ENCODE measurements around the gene MDM1.

MDM1 gene

DNA sequence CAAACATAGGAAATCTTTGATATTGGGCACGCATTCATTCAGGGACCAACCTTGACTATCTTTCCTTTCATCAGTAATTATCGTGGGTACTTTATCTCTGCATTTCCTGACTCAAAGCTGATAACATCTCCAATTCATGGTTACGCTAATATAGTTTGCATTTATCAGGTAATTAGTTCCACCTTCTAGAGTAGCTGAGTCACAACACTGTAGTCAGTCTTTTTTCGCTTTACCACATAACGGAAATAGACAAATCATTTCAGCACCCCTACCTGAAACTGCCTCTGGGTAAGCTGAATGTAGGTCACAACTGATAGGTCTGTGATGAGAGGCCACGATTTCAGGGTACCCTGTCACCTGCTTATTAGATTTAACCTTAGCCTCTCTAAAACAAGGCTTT, 42.0 kb downstream of the MDM1 start (continued):
- TF ChIP-seq, protein P1, sequence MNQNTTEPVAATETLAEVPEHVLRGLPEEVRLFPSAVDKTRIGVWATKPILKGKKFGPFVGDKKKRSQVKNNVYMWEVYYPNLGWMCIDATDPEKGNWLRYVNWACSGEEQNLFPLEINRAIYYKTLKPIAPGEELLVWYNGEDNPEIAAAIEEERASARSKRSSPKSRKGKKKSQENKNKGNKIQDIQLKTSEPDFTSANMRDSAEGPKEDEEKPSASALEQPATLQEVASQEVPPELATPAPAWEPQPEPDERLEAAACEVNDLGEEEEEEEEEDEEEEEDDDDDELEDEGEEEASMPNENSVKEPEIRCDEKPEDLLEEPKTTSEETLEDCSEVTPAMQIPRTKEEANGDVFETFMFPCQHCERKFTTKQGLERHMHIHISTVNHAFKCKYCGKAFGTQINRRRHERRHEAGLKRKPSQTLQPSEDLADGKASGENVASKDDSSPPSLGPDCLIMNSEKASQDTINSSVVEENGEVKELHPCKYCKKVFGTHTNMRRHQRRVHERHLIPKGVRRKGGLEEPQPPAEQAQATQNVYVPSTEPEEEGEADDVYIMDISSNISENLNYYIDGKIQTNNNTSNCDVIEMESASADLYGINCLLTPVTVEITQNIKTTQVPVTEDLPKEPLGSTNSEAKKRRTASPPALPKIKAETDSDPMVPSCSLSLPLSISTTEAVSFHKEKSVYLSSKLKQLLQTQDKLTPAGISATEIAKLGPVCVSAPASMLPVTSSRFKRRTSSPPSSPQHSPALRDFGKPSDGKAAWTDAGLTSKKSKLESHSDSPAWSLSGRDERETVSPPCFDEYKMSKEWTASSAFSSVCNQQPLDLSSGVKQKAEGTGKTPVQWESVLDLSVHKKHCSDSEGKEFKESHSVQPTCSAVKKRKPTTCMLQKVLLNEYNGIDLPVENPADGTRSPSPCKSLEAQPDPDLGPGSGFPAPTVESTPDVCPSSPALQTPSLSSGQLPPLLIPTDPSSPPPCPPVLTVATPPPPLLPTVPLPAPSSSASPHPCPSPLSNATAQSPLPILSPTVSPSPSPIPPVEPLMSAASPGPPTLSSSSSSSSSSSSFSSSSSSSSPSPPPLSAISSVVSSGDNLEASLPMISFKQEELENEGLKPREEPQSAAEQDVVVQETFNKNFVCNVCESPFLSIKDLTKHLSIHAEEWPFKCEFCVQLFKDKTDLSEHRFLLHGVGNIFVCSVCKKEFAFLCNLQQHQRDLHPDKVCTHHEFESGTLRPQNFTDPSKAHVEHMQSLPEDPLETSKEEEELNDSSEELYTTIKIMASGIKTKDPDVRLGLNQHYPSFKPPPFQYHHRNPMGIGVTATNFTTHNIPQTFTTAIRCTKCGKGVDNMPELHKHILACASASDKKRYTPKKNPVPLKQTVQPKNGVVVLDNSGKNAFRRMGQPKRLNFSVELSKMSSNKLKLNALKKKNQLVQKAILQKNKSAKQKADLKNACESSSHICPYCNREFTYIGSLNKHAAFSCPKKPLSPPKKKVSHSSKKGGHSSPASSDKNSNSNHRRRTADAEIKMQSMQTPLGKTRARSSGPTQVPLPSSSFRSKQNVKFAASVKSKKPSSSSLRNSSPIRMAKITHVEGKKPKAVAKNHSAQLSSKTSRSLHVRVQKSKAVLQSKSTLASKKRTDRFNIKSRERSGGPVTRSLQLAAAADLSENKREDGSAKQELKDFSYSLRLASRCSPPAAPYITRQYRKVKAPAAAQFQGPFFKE (tag by site-specific recombination; IDR thresholded peaks at IDR 0.05; ENCODE audit: borderline replicate concordance) = no peak
- TF ChIP-seq KLF16 (tag by site-specific recombination; IDR thresholded peaks at IDR 0.05) = no peak
- TF ChIP-seq ZSCAN23 (tag by site-specific recombination; IDR thresholded peaks at IDR 0.05) = 0 out of 2 replicates have a peak, but pooled peaks have one; percentile 27
- TF ChIP-seq, protein P2, sequence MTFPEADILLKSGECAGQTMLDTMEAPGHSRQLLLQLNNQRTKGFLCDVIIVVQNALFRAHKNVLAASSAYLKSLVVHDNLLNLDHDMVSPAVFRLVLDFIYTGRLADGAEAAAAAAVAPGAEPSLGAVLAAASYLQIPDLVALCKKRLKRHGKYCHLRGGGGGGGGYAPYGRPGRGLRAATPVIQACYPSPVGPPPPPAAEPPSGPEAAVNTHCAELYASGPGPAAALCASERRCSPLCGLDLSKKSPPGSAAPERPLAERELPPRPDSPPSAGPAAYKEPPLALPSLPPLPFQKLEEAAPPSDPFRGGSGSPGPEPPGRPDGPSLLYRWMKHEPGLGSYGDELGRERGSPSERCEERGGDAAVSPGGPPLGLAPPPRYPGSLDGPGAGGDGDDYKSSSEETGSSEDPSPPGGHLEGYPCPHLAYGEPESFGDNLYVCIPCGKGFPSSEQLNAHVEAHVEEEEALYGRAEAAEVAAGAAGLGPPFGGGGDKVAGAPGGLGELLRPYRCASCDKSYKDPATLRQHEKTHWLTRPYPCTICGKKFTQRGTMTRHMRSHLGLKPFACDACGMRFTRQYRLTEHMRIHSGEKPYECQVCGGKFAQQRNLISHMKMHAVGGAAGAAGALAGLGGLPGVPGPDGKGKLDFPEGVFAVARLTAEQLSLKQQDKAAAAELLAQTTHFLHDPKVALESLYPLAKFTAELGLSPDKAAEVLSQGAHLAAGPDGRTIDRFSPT (tag by site-specific recombination; IDR thresholded peaks at IDR 0.05) = peak; percentile 42; the same call in 1 of the 2 replicates
- TF ChIP-seq ZNF341 (tag by site-specific recombination; IDR thresholded peaks at IDR 0.05; ENCODE audit: low read depth) = no peak
- no peak for TF ChIP-seq ZNF514 (tag by site-specific recombination; IDR thresholded peaks at IDR 0.05)
- peak; percentile 79 for TF ChIP-seq ZNF394 (tag by site-specific recombination; IDR thresholded peaks at IDR 0.05; ENCODE audit: borderline replicate concordance)
- TF ChIP-seq GLIS2 (tag by site-specific recombination; IDR thresholded peaks at IDR 0.05) = no peak
- TF ChIP-seq ZNF555 (tag by site-specific recombination; conservative IDR thresholded peaks at IDR 0.05) = no peak
- TF ChIP-seq ZNF133 (tag by site-specific recombination; IDR thresholded peaks at IDR 0.05) = no peak
- TF ChIP-seq ZNF426 (tag by site-specific recombination; IDR thresholded peaks at IDR 0.05) = no peak
- no peak for TF ChIP-seq ZNF600 (tag by site-specific recombination; IDR thresholded peaks at IDR 0.05)
- no peak for TF ChIP-seq KLF10 (tag by site-specific recombination; IDR thresholded peaks at IDR 0.05)
- TF ChIP-seq, protein P3, sequence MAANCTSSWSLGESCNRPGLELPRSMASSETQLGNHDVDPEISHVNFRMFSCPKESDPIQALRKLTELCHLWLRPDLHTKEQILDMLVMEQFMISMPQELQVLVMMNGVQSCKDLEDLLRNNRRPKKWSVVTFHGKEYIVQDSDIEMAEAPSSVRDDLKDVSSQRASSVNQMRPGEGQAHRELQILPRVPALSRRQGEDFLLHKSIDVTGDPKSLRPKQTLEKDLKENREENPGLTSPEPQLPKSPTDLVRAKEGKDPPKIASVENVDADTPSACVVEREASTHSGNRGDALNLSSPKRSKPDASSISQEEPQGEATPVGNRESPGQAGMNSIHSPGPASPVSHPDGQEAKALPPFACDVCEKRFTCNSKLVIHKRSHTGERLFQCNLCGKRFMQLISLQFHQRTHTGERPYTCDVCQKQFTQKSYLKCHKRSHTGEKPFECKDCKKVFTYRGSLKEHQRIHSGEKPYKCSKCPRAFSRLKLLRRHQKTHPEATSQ (tag by site-specific recombination; IDR thresholded peaks at IDR 0.05) = no peak
- no peak for TF ChIP-seq ZNF138 (tag by site-specific recombination; IDR thresholded peaks at IDR 0.05; ENCODE audit: borderline replicate concordance)
- no peak for TF ChIP-seq ZNF140 (tag by site-specific recombination; IDR thresholded peaks at IDR 0.05)
- no peak for TF ChIP-seq ZBTB21 (tag by site-specific recombination; IDR thresholded peaks at IDR 0.05)
- peak; percentile 87 for TF ChIP-seq OSR2 (tag by site-specific recombination; IDR thresholded peaks at IDR 0.05)
- TF ChIP-seq, protein P4, sequence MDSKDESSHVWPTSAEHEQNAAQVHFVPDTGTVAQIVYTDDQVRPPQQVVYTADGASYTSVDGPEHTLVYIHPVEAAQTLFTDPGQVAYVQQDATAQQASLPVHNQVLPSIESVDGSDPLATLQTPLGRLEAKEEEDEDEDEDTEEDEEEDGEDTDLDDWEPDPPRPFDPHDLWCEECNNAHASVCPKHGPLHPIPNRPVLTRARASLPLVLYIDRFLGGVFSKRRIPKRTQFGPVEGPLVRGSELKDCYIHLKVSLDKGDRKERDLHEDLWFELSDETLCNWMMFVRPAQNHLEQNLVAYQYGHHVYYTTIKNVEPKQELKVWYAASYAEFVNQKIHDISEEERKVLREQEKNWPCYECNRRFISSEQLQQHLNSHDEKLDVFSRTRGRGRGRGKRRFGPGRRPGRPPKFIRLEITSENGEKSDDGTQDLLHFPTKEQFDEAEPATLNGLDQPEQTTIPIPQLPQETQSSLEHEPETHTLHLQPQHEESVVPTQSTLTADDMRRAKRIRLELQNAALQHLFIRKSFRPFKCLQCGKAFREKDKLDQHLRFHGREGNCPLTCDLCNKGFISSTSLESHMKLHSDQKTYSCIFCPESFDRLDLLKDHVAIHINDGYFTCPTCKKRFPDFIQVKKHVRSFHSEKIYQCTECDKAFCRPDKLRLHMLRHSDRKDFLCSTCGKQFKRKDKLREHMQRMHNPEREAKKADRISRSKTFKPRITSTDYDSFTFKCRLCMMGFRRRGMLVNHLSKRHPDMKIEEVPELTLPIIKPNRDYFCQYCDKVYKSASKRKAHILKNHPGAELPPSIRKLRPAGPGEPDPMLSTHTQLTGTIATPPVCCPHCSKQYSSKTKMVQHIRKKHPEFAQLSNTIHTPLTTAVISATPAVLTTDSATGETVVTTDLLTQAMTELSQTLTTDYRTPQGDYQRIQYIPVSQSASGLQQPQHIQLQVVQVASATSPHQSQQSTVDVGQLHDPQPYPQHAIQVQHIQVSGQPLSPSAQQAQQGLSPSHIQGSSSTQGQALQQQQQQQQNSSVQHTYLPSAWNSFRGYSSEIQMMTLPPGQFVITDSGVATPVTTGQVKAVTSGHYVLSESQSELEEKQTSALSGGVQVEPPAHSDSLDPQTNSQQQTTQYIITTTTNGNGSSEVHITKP (tag by site-specific recombination; IDR thresholded peaks at IDR 0.05) = no peak
- no peak for TF ChIP-seq ZNF596 (tag by site-specific recombination; IDR thresholded peaks at IDR 0.05)
- TF ChIP-seq, protein P5, sequence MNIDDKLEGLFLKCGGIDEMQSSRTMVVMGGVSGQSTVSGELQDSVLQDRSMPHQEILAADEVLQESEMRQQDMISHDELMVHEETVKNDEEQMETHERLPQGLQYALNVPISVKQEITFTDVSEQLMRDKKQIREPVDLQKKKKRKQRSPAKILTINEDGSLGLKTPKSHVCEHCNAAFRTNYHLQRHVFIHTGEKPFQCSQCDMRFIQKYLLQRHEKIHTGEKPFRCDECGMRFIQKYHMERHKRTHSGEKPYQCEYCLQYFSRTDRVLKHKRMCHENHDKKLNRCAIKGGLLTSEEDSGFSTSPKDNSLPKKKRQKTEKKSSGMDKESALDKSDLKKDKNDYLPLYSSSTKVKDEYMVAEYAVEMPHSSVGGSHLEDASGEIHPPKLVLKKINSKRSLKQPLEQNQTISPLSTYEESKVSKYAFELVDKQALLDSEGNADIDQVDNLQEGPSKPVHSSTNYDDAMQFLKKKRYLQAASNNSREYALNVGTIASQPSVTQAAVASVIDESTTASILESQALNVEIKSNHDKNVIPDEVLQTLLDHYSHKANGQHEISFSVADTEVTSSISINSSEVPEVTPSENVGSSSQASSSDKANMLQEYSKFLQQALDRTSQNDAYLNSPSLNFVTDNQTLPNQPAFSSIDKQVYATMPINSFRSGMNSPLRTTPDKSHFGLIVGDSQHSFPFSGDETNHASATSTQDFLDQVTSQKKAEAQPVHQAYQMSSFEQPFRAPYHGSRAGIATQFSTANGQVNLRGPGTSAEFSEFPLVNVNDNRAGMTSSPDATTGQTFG (tag by site-specific recombination; IDR thresholded peaks at IDR 0.05; ENCODE audit: borderline replicate concordance) = no peak
- peak; percentile 71 for TF ChIP-seq FEZF1 (tag by site-specific recombination; IDR thresholded peaks at IDR 0.05)
- TF ChIP-seq KLF9 (tag by site-specific recombination; IDR thresholded peaks at IDR 0.05; ENCODE audit: low read depth) = no peak
- no peak for TF ChIP-seq ZBTB20 (tag by site-specific recombination; IDR thresholded peaks at IDR 0.05)
- TF ChIP-seq ZNF792 (tag by site-specific recombination; IDR thresholded peaks at IDR 0.05) = no peak
- TF ChIP-seq ZNF747 (tag by site-specific recombination; IDR thresholded peaks at IDR 0.05) = no peak

All from HEK293 (cell line).